Left forelimb (tissue), 1 donor: Measurements from ENCODE around the gene ZDHHC11.
A peak's percentile ranks its signal among the peaks of the same experiment; 100 is the strongest.

Experiments used
- DNase-seq: peaks from one replicate; pipeline ENCODE4 v3.0.0-alpha.2; 2018; ENCODE audit warnings: low spot score

The ZDHHC11 gene, protein sequence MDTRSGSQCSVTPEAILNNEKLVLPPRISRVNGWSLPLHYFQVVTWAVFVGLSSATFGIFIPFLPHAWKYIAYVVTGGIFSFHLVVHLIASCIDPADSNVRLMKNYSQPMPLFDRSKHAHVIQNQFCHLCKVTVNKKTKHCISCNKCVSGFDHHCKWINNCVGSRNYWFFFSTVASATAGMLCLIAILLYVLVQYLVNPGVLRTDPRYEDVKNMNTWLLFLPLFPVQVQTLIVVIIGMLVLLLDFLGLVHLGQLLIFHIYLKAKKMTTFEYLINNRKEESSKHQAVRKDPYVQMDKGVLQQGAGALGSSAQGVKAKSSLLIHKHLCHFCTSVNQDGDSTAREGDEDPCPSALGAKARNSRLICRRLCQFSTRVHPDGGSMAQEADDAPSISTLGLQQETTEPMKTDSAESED

GRCh38 chr5:850511-851006 lies at the start of gene ZDHHC11:
Gene ZDHHC11 (minus strand): TSS chr5:850986. CDS start chr5:850602, 384 bp downstream.
- DNase-seq = no peak

- no peak for DNase-seq
Measured at GRCh38 chr5:893711-894110, 42.9 kb upstream of the ZDHHC11 start.

- DNase-seq = no peak
Measured at GRCh38 chr5:893137-893506, 42.3 kb upstream of the ZDHHC11 start.

GRCh38 chr5:892394-893136 lies 41.8 kb upstream of the ZDHHC11 start, which contains the start of the genes BRD9 and TRIP13:
Gene BRD9 (minus strand): TSS chr5:892801. CDS start chr5:892657, 144 bp downstream.
Gene TRIP13 (plus strand): TSS chr5:892884. CDS start chr5:892999, 115 bp downstream.
- DNase-seq = peak; percentile 91

- DNase-seq = no peak
Measured at GRCh38 chr5:891837-892393, 41.1 kb upstream of the ZDHHC11 start.

GRCh38 chr5:891117-891836 lies 40.5 kb upstream of the ZDHHC11 start:
- no peak for DNase-seq

- DNase-seq = no peak
Measured at GRCh38 chr5:889075-889710, 38.4 kb upstream of the ZDHHC11 start.

DNA sequence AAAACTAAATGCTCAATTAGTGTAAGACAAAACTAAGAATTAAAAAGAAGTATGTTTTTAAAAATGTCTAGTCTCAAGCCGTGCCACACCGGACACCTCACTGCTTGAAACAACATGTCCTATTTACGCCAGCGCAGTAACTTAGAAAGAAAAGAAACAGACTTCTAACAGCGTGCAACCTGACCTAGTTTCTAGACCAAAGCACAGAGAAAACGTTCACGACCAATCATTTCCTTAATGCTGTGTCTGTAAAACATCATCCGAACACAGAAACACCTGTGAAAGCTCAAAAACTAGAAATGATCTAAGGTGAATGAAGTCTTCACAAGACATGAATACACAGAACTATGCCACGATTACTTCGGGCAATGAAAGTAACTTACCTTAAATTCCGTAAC lies 37.9 kb upstream of the ZDHHC11 start:
- DNase-seq = no peak

DNA sequence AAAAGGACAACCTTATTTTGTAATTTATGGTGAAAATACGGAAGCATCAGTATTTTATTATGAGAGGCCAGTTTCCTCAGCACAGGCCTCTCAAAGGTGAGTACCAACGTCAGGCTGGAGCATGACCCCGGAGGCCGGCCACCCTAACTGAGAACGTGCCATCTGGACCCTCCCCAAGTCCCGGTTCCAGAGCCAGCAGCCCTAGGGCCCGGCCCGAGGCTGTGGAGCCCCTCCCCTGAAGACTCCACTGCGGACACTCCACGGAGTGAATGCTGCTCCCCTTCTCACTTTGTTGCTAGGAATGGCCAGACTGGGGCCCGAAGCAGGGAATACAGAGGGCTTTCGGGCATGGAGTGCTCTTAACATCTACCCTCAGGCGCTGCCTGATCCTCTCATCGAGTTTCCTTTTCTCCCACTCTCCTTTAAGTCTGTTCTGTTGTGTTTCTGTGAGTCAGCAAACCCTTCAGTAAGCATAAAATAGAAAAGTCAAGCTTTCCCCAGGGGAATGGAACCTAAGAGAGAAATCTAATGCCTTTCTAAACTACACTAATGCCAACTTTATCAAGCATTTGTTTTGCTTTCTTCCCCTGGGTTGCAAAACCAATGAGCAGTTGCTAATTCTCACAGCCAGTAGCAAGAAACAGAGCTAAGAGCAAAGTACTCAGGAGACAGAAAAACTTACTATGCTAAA lies 37.3 kb upstream of the ZDHHC11 start:
- DNase-seq = no peak

DNA sequence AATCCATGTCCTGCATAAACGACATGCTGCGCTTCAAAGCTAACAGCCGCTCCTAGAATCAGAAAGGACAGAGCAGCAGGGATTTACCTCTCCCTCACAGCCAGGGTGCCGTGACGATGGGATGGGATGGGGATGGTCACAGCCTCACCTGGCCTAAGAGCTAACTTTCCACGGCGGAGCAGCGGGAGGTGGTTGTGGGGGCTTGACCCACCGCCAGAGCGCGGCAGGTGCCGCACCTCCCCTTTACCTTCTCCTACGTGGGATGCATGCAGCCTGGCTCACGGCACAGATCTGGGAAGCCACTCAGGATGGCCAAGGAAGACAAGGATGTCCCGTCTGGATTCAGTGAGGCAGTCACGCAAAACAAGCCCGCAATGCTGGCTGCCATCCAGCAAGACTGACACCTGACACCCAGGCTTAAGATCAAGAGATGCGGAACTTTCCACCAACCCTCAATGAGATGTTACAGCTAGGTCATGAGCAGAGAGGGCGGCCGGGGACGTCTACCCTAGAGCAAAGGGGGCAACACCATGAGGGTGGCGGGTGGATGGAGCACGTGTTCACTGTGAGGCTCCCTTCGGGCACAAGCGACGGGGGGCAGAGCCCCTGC lies 36.0 kb upstream of the ZDHHC11 start:
- no peak for DNase-seq

GRCh38 chr5:886036-886435 lies 35.2 kb upstream of the ZDHHC11 start:
- no peak for DNase-seq

DNA sequence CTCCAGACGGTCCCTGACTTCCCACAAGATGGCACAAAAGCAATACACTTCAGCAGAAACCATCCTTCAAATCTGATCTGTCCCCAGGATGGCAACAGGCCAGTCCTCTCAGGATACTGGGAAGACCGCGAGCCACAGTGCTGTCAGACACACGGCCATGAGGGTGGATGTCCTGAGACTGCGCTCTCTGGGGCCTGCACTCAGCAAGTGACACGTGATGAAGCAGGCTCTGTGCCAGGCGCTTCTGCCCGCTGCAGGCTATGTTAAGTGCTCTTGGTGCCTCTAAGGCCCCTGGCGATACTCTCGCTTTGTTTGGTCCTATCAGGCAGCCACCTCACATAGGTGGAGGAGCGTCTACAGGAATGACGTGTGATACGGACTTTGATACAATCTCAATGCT lies 34.7 kb upstream of the ZDHHC11 start:
- DNase-seq = no peak

- no peak for DNase-seq
Measured at GRCh38 chr5:885127-885442, 34.3 kb upstream of the ZDHHC11 start.

DNA sequence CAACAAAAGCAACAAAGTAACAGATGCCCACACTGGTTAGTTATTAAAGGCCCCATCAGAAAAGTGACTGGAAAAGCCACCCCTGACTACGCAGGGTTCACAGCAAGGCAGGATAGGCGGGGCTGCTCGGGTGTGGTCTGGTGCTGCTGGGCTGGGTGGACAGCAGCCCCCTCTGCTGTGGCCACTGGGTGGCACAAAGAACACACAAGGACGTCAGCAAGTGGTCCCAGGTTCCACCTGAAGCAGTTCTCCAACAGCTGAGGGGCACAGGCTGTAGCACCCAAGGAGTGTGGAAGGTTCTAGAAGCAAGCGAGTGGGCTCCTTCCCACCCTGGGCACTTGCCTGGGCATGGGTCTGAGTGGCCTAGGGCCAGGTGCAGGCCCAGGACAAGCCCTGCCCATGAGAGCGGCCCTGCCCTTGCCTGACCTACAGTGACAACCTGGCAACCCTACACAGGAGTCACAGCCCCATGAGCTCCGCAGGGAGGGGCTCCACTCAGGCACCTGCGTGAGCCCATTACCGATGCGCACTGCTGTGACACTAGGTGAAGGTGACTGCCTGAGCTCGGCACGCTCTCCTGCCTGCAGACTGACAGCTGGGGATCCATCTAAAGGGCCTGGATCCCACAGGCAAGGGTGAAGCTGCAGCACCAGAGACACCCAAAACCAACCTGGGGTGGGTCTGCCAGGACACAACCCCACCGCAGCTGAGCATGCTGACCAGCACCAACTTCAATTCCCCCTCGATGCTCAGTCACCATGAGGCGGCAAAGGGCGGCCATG lies 33.8 kb upstream of the ZDHHC11 start:
- DNase-seq = no peak

DNA sequence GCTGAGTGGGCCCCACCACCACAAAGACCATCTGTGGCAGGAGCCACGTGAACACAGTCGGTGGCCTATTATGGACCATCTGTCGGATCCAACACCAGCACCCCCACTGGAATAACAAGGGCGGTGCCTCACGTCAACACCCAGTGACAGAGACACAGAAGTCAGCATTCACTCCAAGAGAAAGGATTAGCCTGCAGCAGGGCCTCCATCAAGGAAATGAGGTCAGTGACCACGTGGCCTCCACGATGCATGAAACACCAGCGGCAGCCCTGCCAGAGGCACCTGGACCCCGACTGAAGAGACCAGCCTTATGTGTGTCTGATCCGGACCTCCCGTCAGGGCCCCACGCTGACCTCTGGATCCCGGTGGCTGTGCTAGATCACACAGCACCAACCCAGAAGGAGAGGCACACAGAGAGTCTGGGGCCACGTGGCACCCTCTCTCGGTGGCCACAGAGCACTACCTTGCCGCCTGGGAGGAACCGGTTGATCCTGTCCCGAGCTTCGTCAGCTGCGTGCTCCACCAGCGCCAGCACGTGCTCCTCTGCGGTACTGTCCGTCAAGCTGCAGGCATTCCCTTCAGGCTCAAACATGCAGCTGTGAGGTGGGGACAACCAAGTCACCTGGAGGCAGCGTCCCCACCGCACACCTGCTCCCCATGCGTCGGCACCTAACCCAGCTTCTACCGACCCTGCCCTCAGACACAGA lies 32.8 kb upstream of the ZDHHC11 start:
- DNase-seq = no peak

GRCh38 chr5:882253-883183 lies 31.7 kb upstream of the ZDHHC11 start:
- no peak for DNase-seq

- DNase-seq = no peak
Measured at GRCh38 chr5:881551-881935, 30.8 kb upstream of the ZDHHC11 start.
